Measurements from ENCODE around the gene NDUFA11.

The NDUFA11 gene

GRCh38 chr19:5903624-5904351 lies at the start of gene NDUFA11:
TSS of gene NDUFA11 (minus strand) at chr19:5903790. CDS start at chr19:5903708, 82 bp downstream.
- DNase-seq (ENCODE audit: low read depth), result peak; percentile 92

DNA sequence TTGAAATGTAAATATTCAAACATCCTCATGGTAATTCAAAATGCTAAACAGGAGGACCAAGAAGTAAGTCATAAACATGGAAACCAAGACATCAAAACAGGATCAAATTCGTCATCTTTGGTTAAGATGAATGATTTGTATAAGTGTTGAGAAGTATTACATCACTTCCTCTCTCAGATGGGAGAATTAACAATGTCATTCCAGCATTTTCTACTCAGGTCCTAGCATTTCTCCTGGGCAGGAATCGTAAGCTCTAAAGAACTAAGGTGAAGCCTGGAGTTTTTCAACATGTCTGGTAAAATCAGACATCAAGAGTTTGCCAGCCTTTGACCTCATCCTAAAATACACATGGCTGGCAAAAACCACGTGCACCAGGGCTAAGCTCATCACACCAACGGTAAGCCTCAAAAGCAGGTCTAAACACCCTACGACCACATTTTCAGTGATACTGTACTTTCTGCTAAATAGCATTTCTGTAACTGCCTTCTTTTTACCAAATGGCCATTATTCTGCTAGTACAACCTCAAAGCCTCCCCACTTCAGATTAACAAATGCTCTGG lies 49.5 kb upstream of the NDUFA11 start:
- DNase-seq (ENCODE audit: low read depth), result no peak

DNA sequence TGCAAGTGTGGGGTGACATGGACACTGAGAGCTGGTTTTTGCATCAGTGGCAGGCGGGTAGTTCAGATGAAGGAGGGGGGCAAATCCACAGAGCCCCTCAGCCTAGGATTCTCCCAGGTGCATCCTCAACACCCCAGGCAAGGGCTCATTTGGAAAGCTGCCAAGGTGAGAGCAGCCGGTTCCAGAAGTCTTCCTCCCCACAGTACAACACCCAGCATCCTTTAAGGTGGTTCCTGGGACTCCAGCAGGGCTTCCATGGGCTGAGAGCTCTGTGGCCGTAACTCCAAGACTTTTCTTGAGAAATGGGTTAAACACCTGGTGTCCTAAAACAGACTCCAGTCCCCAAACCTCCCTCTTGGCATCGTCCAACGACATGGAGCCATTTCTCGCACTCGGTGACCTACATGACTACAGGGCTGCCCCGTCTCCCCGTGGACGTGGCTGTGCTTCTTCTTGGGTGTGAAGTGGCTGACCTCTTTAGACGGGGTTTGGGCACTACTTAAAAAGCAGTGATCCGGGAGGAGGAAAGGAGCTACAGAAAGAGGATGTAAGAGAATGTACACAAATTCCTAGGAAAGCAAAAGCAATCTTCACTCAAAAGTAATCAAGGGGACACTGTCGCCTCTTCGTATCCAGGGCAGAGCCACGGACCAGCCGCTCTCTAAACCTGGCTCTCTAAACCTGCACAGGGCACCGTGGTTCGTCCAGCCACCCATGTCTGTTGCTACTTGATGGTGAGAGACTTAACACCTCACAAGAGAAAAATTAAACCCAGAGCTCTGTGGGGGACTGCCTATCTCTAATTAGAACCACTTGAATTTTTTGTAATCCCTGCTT lies 48.8 kb upstream of the NDUFA11 start:
- no peak for DNase-seq (ENCODE audit: low read depth)

DNA sequence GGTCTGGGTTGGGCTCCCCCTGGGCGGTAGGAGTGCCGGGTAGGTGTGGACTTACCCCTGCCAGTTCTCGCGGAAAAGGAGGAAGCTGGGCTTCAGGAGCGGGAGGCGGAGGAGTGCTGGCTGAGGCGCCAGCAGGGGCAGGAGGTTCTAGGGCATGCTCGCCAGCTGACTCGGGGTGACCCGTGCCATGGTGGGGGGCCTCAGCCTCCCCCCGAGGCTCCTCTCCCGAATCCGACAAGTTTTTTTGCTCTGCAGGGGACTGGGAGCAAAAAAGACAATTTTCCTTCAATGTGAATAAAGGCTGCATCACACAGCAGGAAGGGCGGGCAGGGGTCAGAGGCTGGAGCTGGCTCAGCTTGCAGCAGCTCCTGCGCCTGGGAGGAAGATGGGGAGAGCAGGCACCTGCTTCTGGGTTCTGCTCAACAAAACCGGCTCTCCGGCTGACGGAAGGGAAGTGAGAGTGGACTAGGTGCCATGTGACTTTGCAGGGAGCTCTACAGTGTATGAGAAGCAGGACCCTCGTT lies 47.8 kb upstream of the NDUFA11 start:
- no peak for DNase-seq (ENCODE audit: low read depth)

GRCh38 chr19:5950741-5951140 lies 47.2 kb upstream of the NDUFA11 start:
- DNase-seq (ENCODE audit: low read depth), result no peak

GRCh38 chr19:5949792-5950305 lies 46.3 kb upstream of the NDUFA11 start:
- no peak for DNase-seq (ENCODE audit: low read depth)

- DNase-seq (ENCODE audit: low read depth), result no peak
Measured at GRCh38 chr19:5948752-5949564, 45.4 kb upstream of the NDUFA11 start.

DNA sequence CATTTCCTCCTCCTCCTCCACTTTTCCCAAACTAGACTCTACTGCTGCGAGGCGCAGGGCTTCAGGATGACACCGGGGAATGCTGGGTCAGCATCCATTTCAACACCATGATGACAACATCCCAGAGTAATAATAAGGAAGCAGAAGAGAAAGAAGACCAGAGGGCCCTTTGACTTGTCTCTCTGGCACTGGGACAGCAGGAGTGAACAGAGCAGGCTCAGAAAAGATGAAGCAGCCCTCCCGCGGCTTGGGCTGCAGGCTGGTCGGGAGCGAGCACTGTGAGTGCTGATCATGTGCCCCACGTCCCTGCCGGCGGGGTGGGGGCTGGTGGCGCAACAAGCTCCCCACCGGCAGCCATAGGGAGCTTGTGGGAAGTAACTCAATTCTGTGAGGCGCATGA lies 43.8 kb upstream of the NDUFA11 start:
- DNase-seq (ENCODE audit: low read depth), result no peak

DNA sequence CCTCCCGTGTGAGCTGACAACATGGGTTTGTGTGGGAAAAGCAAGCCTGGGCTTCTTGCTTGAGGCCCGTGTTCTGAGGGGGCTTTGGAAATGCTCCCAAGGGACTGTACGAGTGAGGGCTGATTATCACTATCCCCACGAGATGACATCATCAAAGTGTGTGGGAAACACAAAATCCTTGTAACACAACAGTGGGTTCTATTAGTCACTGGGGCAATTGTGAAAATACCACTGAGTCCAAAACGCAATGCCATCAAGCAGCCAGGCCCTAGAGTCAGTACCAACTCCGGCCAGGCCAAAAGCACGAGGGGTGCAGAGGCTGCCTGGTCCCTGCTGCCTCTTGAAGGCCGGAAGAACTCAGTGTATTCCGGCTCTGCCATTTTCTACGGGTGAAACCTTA lies 40.0 kb upstream of the NDUFA11 start:
- DNase-seq (ENCODE audit: low read depth), result no peak

GRCh38 chr19:5943045-5943444 lies 39.5 kb upstream of the NDUFA11 start:
- no peak for DNase-seq (ENCODE audit: low read depth)

DNA sequence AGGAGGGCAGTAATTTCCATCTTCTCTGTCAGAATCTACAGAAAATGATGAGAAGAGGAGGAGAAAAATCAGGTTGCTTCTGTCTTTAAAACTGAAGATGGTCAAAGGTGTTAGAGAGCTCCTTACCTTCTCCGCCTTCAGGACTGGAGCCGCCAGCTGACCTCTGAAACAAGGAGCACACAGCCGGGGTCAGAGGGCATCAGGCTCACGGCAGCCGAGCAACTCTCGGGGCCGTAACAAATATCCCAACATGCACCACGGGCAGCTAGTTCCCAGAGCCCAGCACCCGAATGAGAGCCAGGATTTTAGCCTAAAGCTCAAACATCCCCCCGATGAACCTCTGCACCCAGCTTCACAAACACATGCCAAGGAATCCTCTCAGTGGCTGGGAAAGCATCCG lies 38.1 kb upstream of the NDUFA11 start:
- no peak for DNase-seq (ENCODE audit: low read depth)

GRCh38 chr19:5940260-5941208 lies 36.9 kb upstream of the NDUFA11 start:
- no peak for DNase-seq (ENCODE audit: low read depth)

- DNase-seq (ENCODE audit: low read depth), result no peak
Measured at GRCh38 chr19:5937550-5937949, 34.0 kb upstream of the NDUFA11 start.

DNA sequence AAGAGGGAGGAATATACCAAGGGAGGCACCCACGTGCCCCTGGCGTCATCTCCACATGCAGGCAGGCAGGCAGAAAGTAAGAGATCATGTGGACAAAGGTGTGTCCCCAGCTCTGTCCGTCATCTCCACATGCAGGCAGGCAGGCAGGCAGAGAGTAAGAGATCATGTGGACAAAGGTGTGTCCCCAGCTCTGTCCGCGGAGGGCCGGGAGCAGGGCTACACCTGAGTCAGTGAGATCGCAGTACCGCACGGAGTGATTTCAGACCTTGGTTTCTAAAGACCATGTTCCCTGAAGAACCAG lies 32.7 kb upstream of the NDUFA11 start:
- DNase-seq (ENCODE audit: low read depth), result no peak

- DNase-seq (ENCODE audit: low read depth), result no peak
Measured at GRCh38 chr19:5935473-5936291, 32.1 kb upstream of the NDUFA11 start.

DNA sequence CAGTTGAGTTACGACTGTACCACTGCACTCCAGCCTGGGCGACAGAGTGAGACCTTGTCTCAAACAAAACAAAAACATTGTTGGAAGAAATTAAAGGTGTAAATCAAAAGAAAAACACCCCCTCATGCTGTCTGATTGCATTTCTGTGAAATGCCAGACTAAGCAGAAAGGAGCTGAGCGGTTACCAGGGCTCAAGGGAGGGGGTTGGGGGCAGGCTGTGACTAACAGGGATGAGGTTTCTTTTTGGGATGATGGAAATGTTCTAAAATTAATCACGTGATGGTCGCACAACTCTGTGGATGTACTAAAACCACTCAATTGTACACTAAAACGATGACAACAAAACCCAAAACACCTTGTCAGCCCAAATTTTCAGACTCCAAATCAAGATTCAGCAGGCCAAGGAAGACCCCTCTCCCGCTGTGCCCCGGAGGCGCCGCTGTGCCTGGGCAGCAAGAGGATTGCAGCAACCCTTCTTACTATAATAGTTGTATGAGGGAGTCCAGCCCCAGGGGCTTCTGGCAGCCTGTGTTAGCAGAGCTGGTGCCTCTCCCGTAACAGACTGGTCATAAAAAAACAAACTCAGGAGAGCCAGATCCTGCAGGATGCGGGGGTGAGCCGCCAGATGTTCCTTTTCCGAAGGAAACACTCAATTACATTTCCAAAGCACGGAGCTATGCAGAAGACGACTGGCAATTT lies 31.3 kb upstream of the NDUFA11 start:
- no peak for DNase-seq (ENCODE audit: low read depth)

DNA sequence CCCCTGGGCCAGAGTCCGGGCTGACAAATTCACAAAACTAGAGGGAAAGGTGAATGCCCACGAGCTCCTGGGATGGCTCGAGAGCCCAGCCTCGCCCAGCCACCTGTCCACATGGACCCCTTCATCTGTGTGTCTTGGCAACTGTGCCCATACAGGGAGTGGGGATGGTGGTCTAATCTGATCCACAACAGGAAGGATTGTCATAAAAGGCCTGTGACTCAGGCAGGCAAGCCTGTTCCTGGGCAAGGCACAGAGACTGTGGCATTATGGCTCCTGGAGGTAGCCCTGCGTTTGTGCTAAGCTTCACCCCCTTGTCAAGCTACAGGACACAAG lies 30.4 kb upstream of the NDUFA11 start:
- DNase-seq (ENCODE audit: low read depth), result no peak

DNA sequence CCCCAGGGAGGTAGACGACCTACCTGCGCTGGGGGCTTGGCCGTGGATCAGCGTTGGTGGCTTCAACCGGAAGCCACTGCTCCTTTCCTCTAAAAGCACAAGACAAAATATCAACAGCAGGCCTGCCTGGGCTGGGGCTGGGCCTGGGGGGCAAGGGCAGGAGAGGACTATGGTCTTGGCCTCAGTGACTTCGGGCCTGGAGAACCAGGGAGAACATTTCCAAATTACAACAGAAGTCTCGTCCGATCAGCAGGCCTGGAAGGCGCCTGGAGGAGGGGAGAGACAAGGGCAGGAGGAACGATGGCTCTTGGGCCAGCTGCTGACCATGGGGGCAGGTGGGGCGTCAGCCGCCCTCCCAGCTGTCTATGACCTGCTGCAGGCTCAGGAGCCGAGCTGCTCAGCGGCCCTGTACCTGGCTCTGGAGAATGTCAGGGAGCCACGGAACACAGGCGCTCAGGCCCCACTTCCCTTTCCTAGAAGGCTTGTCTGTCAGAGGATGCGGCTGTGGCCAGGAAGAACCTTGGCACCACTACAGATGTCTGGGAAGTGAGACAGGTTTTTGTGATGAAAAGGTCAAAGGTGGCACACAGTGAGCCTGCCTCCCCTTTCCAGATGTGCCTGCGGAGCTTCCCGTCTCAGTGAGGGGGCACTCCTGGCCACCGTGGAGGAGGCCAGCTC lies 29.9 kb upstream of the NDUFA11 start:
- DNase-seq (ENCODE audit: low read depth), result no peak
